Breast epithelium (tissue), 3 donors: ENCODE measurements around the gene MAP3K14.

Experiments used
- POLR2A ChIP-seq: fragments of 450-650 bp; IDR thresholded peaks from one replicate; pipeline ENCODE4 v1.6.1; 2016; ENCODE audit warnings: antibody characterized with exemption, mild to moderate bottlenecking, moderate library complexity
- TF ChIP-seq, protein P1 (sequence below), 3 donors: fragments of 450-650 bp; IDR thresholded peaks; one replicate each; pipeline ENCODE4 v1.5.1; 2016 to 2017; ENCODE audit warnings: antibody characterized with exemption in 3 of 3, mild to moderate bottlenecking in 3 of 3, moderate library complexity in 3 of 3

DNA sequence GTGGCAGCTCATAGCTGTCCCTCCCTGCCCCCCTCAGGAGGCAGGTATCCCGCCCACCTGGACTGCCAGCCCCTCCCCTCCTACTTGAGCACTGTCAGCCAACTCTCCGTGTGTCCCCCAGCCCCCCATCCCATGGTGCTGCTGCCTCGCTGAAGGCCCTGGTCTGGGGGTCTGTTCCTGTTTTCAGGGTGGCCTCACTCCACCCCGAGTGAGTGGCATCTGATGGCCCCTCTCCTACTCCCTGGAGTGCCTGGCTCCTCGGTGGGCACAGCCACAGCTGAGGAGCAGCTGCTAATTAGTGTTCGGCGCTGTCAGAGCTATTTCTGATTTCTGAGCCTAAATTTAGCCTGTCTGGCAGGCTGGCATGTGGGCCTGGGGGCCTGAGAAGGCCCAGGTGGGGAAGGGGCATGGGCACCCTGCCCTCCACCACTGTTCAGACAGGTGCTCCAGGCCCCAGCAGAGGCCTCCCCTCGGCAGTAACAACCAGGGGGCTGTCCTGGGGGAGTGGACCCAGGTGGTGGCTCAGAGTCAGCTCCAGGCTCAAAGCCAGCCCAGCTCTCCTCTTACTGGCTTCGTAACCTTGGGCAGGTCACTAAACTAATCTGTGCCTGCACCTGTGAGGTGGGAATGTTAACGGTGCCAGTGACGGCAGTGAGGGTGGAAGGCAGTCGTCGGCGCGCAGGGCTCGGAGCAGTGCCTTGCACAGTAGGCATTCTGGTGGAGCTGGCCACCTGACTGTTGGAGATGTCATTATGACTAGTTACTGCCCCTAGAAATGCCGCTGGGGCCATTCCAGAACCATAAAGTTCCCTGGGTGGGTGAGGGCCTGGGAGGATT is 88.7 kb downstream of the MAP3K14 start:
- TF ChIP-seq, protein P1, sequence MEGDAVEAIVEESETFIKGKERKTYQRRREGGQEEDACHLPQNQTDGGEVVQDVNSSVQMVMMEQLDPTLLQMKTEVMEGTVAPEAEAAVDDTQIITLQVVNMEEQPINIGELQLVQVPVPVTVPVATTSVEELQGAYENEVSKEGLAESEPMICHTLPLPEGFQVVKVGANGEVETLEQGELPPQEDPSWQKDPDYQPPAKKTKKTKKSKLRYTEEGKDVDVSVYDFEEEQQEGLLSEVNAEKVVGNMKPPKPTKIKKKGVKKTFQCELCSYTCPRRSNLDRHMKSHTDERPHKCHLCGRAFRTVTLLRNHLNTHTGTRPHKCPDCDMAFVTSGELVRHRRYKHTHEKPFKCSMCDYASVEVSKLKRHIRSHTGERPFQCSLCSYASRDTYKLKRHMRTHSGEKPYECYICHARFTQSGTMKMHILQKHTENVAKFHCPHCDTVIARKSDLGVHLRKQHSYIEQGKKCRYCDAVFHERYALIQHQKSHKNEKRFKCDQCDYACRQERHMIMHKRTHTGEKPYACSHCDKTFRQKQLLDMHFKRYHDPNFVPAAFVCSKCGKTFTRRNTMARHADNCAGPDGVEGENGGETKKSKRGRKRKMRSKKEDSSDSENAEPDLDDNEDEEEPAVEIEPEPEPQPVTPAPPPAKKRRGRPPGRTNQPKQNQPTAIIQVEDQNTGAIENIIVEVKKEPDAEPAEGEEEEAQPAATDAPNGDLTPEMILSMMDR (IDR thresholded peaks at IDR 0.05), result no peak
- TF ChIP-seq POLR2A, result no peak
